Activated naive CD4-positive, alpha-beta T cell treated with anti-CD3 and anti-CD28 coated beads, Interleukin-2, amount 10 ng/mL, durations not matched to agents 7 days and 5 days (primary cell): Measurements from ENCODE around the gene PTK6.
A peak's percentile ranks its signal among the peaks of the same experiment; 100 is the strongest.

Experiments used
- CTCF ChIA-PET: fragments of 350-600 bp; sonication (Branson Sonifier 250); formaldehyde crosslinking; loops from one replicate; lab custom pipeline; 2021; ENCODE audit warnings: antibody characterized with exemption; lab: Charles Lee
- DNase-seq: peaks from one replicate; pipeline ENCODE4 v3.0.0-alpha.2; 2020
- H3K27ac Mint-ChIP-seq: one replicate; pipeline ENCODE4 v1.8.0; 2021; ENCODE audit warnings: mild to moderate bottlenecking, moderate library complexity, mixed read lengths
- H3K27me3 Mint-ChIP-seq: one replicate; pipeline ENCODE4 v1.8.0; 2021; ENCODE audit warnings: mild to moderate bottlenecking, mixed read lengths
- H3K36me3 Mint-ChIP-seq: one replicate; pipeline ENCODE4 v1.8.0; 2021; ENCODE audit warnings: mixed read lengths
- H3K4me1 Mint-ChIP-seq: one replicate; pipeline ENCODE4 v1.8.0; 2021; ENCODE audit warnings: mixed read lengths
- H3K4me3 Mint-ChIP-seq: one replicate; pipeline ENCODE4 v1.8.0; 2021; ENCODE audit warnings: mild to moderate bottlenecking, moderate library complexity, mixed read lengths
- H3K9me3 Mint-ChIP-seq: one replicate; pipeline ENCODE4 v1.8.0; 2021; ENCODE audit warnings: mixed read lengths

Gene PTK6

GRCh38 chr20:63500902-63501817 lies 36.0 kb downstream of the PTK6 start:
- Mint-ChIP-seq H3K4me1 (peaks cover 6% of the 10 kb centered on the region), H3K27ac (no peak overlapping the region), H3K9me3 (peaks cover 11% of the 10 kb centered on the region), H3K27me3 (peaks cover 75% of the 10 kb centered on the region), H3K4me3 (no peak overlapping the region), H3K36me3 (no peaks in the 10 kb centered on the region)
- CTCF ChIA-PET: no interaction called here
- no peak for DNase-seq

- H3K4me3 Mint-ChIP-seq: no peak overlapping the region
- H3K27me3 Mint-ChIP-seq: peaks cover 81% of the 10 kb centered on the region
- CTCF ChIA-PET: no interaction called here
- H3K4me1 Mint-ChIP-seq: peaks cover 6% of the 10 kb centered on the region
- peaks cover 11% of the 10 kb centered on the region for H3K9me3 Mint-ChIP-seq
- no peak for DNase-seq
- H3K36me3 Mint-ChIP-seq: no peaks in the 10 kb centered on the region
- no peak overlapping the region for H3K27ac Mint-ChIP-seq
These were observed 36.9 kb downstream of the PTK6 start for GRCh38 chr20:63500151-63500901.

GRCh38 chr20:63499338-63499969 lies 37.7 kb downstream of the PTK6 start:
- Mint-ChIP-seq H3K27me3 (peaks cover 78% of the 10 kb centered on the region), H3K27ac (no peak overlapping the region), H3K9me3 (peaks cover 4% of the 10 kb centered on the region), H3K4me1 (peaks cover 6% of the 10 kb centered on the region), H3K36me3 (no peaks in the 10 kb centered on the region), H3K4me3 (no peak overlapping the region)
- CTCF ChIA-PET: no interaction called here
- DNase-seq: no peak

- Mint-ChIP-seq H3K36me3 (no peaks in the 10 kb centered on the region), H3K27ac (no peak within 1 kb of the TSS), H3K4me3 (no peak within 1 kb of the TSS)
These were observed 38.2 kb downstream of the PTK6 start, which contains the start of gene EEF1A2 for GRCh38 chr20:63498960-63499337. Gene EEF1A2 (minus strand): TSS chr20:63499083. CDS start chr20:63497763, 1,320 bp downstream.

GRCh38 chr20:63497946-63498935 lies 38.9 kb downstream of the PTK6 start:
- no peak for DNase-seq
- Mint-ChIP-seq H3K4me1 (peaks cover 6% of the 10 kb centered on the region), H3K9me3 (no peaks in the 10 kb centered on the region), H3K27me3 (peaks cover 70% of the 10 kb centered on the region), H3K4me3 (no peak overlapping the region), H3K36me3 (no peaks in the 10 kb centered on the region), H3K27ac (no peak overlapping the region)
- CTCF ChIA-PET: interaction anchor here (1.0 to 2.6 kb wide), 5 partner anchors 20 to 308 kb away, joined by 3 to 15 read pairs (median 5); partner anchors contain the start of gene PTK6

More at GRCh38 chr20:63498960-63499337, 38.2 kb downstream of the PTK6 start, which contains the start of gene EEF1A2:
- DNase-seq: peak; percentile 63
- Mint-ChIP-seq H3K4me1 (peaks cover 6% of the 10 kb centered on the region), H3K27me3 (peaks cover 75% of the 10 kb centered on the region), H3K9me3 (no peaks in the 10 kb centered on the region)
- CTCF ChIA-PET: no interaction called here

GRCh38 chr20:63497138-63497945 lies 39.8 kb downstream of the PTK6 start:
- H3K36me3 Mint-ChIP-seq: no peaks in the 10 kb centered on the region
- H3K27me3 Mint-ChIP-seq: peaks cover 74% of the 10 kb centered on the region
- H3K4me1 Mint-ChIP-seq: peaks cover 6% of the 10 kb centered on the region
- H3K4me3 Mint-ChIP-seq: no peak overlapping the region
- CTCF ChIA-PET: interaction anchor here (1.0 to 2.6 kb wide), 13 partner anchors 21 to 781 kb away, joined by 3 to 15 read pairs (median 4); partner anchors contain the start of genes PPDPF and PTK6
- no peaks in the 10 kb centered on the region for H3K9me3 Mint-ChIP-seq
- no peak overlapping the region for H3K27ac Mint-ChIP-seq
- DNase-seq: no peak

GRCh38 chr20:63496596-63497120 lies 40.5 kb downstream of the PTK6 start:
- Mint-ChIP-seq H3K36me3 (no peaks in the 10 kb centered on the region), H3K4me1 (peaks cover 6% of the 10 kb centered on the region), H3K4me3 (no peak overlapping the region), H3K9me3 (no peaks in the 10 kb centered on the region), H3K27ac (no peak overlapping the region), H3K27me3 (peaks cover 77% of the 10 kb centered on the region)
- DNase-seq: no peak
- CTCF ChIA-PET: interaction anchor here (1.0 to 2.6 kb wide), 15 partner anchors 9 to 782 kb away, joined by 3 to 15 read pairs (median 4); partner anchors contain the start of genes PPDPF, PTK6 and TPD52L2

- peaks cover 6% of the 10 kb centered on the region for H3K4me1 Mint-ChIP-seq
- H3K9me3 Mint-ChIP-seq: no peaks in the 10 kb centered on the region
- peaks cover 77% of the 10 kb centered on the region for H3K27me3 Mint-ChIP-seq
- H3K27ac Mint-ChIP-seq: no peak overlapping the region
- H3K36me3 Mint-ChIP-seq: no peaks in the 10 kb centered on the region
- no peak overlapping the region for H3K4me3 Mint-ChIP-seq
- CTCF ChIA-PET: interaction anchor here (1.0 to 2.6 kb wide), 14 partner anchors 9 to 783 kb away, joined by 3 to 15 read pairs (median 4); partner anchors contain the start of genes PPDPF, PTK6 and TPD52L2
- DNase-seq: peak; percentile 83
These were observed 41.2 kb downstream of the PTK6 start for GRCh38 chr20:63495741-63496595.

- no peaks in the 10 kb centered on the region for H3K36me3 Mint-ChIP-seq
- no peaks in the 10 kb centered on the region for H3K9me3 Mint-ChIP-seq
- H3K4me3 Mint-ChIP-seq: no peak overlapping the region
- CTCF ChIA-PET: interaction anchor here (1.4 to 1.7 kb wide), 2 partner anchors 26 to 370 kb away, joined by 5 to 7 read pairs; partner anchors contain the start of genes PPDPF and TPD52L2
- no peak overlapping the region for H3K27ac Mint-ChIP-seq
- peaks cover 6% of the 10 kb centered on the region for H3K4me1 Mint-ChIP-seq
- peaks cover 77% of the 10 kb centered on the region for H3K27me3 Mint-ChIP-seq
- DNase-seq: no peak
These were observed 41.9 kb downstream of the PTK6 start for GRCh38 chr20:63495167-63495720.

GRCh38 chr20:63494420-63495166 lies 42.6 kb downstream of the PTK6 start:
- Mint-ChIP-seq H3K36me3 (no peaks in the 10 kb centered on the region), H3K4me1 (peaks cover 6% of the 10 kb centered on the region), H3K27me3 (peaks cover 77% of the 10 kb centered on the region), H3K4me3 (no peak overlapping the region), H3K27ac (no peak overlapping the region), H3K9me3 (no peaks in the 10 kb centered on the region)
- CTCF ChIA-PET: no interaction called here
- no peak for DNase-seq

GRCh38 chr20:63494084-63494419 lies 43.1 kb downstream of the PTK6 start:
- Mint-ChIP-seq H3K27me3 (peaks cover 77% of the 10 kb centered on the region), H3K27ac (no peak overlapping the region), H3K4me3 (no peak overlapping the region), H3K4me1 (peaks cover 6% of the 10 kb centered on the region), H3K36me3 (no peaks in the 10 kb centered on the region), H3K9me3 (no peaks in the 10 kb centered on the region)
- no peak for DNase-seq
- CTCF ChIA-PET: no interaction called here
